HG03439 (cell line): Measurements from ENCODE around the gene KATNB1.

Experiments
- ATAC-seq: cut with Tn5 transposase; IDR thresholded peaks from one replicate; pipeline ENCODE4 v1.9.1; 2021; ENCODE audit warnings: mild to moderate bottlenecking, moderate library complexity; ENCODE audit not compliant: unreplicated experiment

The KATNB1 gene

DNA sequence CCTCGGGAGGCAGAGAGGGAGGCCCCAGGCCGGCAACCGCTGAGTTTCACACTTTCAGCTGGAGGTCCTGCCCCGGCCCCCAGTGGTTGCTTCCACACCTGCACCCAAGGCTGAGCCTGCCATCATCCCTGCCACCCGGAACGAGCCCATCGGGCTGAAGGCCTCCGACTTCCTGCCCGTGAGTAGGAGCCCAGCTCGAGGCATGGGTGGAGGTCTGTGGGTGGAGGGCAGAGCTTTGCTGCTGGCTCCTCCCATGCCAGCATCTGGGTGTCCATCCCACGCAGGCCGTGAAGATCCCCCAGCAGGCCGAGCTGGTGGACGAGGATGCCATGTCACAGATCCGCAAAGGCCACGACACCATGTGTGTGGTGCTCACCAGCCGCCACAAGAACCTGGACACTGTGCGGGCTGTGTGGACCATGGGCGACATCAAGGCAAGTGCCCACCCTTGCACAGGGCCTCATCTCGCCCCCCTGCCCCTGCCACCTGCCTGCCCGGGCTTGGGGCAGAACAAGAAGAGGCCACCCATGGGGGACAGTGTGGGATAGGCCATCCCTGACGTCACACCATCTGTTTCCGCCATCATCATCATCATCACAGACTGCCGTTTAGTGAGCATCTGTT lies 19.6 kb downstream of the KATNB1 start:
- no peak for ATAC-seq

GRCh38 chr16:57755726-57756423 lies 20.3 kb downstream of the KATNB1 start:
- ATAC-seq: no peak

- ATAC-seq: no peak
Measured at GRCh38 chr16:57756424-57757325, 21.1 kb downstream of the KATNB1 start.

DNA sequence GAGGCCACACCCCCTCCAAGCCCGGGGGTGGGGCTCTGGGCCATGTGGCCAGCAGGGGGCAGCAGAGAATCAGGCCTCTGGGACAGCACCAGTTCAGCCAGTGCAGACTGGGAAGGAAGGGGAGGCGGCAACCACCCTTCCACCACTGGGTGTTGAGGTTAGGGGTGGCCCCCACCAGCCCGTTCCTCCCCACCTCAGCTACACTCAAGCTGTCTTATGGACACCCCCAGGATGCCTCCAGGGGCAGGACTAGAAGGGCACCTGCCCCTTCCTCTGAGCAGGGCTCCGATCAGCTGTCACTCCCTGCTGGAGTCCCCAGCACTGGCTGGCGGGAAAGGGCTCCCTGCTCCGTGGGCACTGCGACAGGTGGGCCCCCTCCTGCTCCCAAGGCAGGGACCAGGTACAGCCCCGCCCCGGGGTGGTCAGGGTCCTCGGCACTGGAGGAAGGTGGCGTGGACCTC lies 21.8 kb downstream of the KATNB1 start:
- ATAC-seq: no peak

GRCh38 chr16:57757883-57758282 lies 22.3 kb downstream of the KATNB1 start:
- no peak for ATAC-seq

DNA sequence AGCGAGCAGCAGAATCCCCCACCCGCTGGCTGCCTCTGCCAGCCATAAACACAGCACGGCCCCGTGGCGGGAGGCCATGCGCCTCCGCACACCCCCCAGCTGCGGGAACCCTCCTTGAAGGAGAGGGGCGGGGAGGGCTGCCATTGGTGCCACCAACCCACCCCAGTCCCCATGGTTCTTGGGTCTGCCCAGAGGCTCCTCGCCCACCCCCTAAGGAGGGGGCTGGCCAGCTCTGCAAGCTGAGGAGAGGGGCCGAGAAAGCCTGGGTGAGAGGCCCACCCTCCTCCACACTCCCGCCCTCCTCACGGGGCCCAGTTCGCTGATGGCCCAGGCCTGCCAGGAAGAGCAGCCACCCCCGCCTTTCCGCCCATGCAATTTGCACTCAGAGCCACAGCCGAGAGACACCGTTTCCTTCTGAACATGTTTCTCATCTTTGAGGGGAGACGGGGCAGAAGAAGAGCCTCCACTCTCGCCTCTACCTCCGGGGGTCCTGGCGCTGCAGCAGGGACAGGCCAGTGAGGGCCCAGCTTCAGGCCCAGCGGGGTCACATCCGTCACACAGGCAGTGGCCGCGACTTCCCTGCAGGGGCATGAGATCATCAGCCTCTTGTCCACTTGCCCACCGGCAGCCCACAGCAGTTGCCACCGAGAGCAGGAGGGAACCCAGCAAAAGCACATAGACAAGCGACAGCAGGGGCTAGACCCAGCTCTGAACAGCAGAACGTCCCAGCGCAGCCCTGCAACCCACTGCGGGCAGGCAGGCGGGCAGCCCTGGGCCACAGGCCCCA lies 23.0 kb downstream of the KATNB1 start:
- no peak for ATAC-seq

DNA sequence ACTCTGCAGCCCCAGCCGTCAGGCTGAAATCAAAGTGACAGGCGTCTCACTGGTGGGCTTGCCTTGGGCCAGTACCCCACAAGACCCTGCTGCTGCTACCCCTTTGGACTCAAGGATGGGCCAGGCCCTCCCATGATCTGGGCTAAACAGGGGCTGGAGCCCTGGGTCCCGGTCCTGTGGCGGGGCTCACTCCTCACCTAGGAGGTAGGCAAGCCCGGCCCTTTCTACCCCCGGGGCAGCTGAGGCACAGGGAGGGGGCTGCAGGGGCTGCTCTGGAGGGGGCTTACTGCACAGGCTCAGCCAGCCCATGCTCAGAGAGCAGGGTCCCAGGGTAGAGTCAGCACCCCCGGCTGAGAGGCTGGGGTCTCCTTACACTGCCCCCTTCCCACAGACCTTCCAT lies 23.6 kb downstream of the KATNB1 start:
- no peak for ATAC-seq

GRCh38 chr16:57759541-57760356 lies 24.2 kb downstream of the KATNB1 start:
- no peak for ATAC-seq

DNA sequence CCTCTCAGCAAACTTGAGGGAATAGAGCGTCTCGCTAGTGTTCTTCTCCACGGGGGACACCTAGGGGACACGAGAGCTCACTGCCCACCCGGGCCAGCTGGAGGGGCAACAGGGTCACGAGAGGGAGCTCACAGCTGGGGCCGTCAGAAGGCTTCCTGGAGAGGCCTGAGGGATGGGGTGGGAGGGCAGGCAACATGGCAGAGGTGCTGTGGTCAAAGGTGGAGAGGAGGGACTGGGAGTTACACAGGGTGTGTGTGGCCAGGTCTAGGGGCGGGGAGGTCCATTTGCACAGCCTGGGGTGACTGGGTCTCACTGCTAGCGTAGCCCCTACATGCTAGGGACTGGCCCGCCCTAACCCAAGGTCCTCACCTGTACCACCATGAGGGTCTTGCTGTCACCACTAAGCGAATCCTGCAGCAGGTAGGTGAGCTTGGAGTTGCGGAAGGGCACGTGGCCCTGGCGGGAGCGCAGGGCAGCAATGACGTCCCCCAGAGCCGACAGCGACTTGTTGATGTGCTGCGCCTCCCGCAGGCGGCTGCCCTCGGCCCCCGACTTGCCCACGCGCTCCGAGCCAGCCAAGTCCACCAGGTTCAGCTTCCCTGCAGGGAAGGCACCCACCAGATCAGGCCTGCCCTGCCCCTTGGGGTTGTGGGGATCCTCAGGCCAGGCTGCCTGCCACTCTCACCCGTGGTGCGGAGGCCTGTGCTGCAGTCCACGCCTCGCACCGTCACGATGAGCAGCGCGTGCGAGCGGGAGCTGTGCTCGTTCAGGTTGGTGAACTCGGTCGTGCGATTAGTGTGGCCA lies 25.0 kb downstream of the KATNB1 start:
- ATAC-seq: no peak

GRCh38 chr16:57761301-57761700 lies 25.7 kb downstream of the KATNB1 start:
- ATAC-seq: no peak

DNA sequence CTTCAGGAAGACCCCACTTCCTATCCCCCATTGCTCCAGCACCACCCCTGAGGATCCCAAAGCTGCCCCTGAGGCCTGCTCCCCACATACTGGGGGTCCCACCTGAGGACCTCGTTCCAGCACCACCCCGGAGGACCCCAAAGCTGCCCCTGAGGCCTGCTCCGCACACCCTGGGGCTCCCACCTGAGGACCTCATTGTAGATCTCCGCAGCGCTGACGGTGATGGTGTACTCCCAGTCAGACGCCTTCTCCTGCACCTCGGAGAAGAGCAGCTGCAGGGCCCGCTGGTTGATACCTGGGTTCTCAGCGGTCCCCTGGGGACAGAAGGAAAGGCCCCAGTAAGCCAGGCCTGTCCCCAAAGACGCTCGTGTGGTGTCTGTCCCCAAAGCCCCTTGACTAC lies 26.4 kb downstream of the KATNB1 start:
- ATAC-seq: no peak

DNA sequence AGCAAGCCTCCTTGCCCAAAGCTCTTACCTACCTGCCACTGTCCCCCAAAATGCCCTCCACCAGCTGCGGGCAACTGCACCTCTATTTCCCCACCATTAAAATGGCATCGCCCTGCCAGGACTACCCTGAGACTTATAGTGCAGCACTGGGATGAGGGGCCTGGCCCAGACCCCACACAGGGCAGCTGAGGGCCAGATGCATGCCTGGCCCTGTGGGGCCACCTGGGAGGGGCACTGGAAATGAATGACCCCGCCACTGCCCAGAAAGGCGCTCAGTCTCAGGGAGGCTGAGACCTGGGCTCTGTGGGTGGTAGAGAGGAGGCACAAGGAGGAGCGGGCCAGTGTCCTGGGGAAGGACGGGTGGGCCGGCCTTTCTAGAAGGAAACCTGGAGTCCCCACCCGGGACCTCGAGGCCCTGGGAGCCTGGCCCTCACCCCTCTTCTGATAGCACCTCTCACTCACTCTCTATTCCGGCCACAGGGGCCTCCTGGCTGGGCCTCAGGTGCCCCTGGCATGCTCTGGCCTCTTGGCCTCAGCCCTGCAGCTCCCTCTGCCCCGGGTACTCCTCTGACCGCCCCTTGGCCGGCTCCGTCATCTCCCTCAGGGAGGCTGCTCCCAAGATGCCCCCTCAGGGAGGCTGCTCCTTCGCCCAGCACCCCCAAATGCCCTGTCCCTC lies 26.9 kb downstream of the KATNB1 start:
- no peak for ATAC-seq

DNA sequence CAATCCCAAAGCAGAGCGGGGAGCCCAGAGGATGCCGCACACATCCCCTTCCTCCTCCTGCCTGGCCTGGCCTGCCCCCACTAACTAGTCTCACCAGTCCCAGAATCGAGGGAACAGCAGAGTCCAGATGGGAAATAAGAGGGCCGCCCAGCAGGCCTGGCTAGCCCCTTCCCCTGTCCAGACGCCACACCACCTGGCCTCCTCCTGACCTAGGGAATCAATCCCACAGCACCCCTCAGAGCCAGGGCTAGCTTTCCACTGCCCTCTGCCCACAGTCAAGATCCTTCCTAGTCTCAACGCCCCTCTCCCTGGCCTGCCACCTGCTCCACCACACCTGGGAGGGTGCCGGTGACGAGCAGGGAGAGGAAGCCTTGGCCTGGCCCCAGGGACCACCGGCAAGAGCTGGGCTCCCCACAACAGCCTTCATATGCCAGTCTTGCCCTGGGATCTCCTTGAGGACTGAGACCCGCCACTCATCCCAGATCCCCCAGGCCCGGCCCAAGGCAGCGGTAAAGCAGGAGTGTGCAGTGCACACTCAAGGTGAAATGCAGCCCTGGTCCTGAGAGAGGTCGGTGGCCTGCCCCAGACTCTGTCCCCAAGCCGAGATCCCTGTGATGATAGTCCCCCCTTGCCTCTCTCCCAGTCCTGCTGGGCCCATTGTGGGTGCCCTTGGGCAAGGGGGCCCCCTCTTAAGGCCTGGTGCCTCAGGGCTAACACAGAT lies 27.9 kb downstream of the KATNB1 start:
- no peak for ATAC-seq

- ATAC-seq: no peak
Measured at GRCh38 chr16:57764006-57764340, 28.4 kb downstream of the KATNB1 start.

GRCh38 chr16:57764341-57765159 lies 29.0 kb downstream of the KATNB1 start:
- peak; percentile 39 for ATAC-seq

GRCh38 chr16:57765160-57765728 lies 29.7 kb downstream of the KATNB1 start:
- ATAC-seq: no peak
